Superior temporal gyrus (tissue), 1 donor: ENCODE measurements around the gene ZDHHC3.

Experiments used
- DNase-seq: peaks from one replicate; pipeline ENCODE4 v3.0.0-alpha.2; 2016; ENCODE audit errors: extremely low spot score

The ZDHHC3 gene

GRCh38 chr3:44894485-44894884 lies 81.5 kb downstream of the ZDHHC3 start:
- DNase-seq = no peak

GRCh38 chr3:44893097-44893496 lies 82.9 kb downstream of the ZDHHC3 start:
- no peak for DNase-seq

- DNase-seq = no peak
Measured at GRCh38 chr3:44892689-44893088, 83.3 kb downstream of the ZDHHC3 start.

DNA sequence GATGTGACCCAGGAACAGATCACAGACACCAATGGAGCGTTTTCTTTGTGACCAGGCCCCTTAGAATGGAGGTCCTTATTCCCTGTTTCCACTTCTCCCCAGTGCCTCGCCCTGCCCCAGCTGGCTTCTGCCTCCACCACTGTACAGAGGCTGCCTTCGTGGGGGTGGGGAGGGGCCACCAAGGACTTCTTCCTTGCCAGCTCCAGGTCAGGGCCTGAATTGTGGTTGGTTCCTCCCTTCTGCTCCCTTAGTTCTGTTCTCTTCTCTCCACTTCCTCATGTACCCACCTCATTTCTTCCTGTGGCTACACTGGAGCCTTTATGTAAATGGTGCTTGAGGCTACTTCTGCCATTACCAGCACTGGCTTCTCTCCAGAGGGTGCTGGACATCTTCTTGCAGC lies 85.1 kb downstream of the ZDHHC3 start:
- no peak for DNase-seq

GRCh38 chr3:44890258-44890657 lies 85.7 kb downstream of the ZDHHC3 start:
- DNase-seq = no peak

DNA sequence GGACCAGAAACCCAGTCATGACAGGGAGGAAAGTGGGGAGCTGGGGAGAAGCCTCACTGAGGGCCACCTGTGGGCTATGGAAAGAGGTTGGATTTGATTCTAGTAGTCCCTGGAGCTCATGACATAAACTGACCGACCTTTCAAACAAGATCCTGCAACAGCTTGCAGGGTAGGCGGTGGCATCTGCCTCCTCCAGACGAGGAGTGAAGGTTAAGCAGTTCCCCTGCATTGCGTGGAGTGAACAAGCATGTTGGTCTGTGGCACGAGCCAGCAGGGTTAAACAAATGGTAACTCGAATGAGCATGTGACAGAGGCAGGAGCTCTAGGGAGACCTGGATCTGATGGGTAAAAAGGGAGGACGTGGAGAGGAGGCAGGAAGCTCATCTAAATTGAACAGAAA lies 88.9 kb downstream of the ZDHHC3 start:
- DNase-seq = no peak

DNA sequence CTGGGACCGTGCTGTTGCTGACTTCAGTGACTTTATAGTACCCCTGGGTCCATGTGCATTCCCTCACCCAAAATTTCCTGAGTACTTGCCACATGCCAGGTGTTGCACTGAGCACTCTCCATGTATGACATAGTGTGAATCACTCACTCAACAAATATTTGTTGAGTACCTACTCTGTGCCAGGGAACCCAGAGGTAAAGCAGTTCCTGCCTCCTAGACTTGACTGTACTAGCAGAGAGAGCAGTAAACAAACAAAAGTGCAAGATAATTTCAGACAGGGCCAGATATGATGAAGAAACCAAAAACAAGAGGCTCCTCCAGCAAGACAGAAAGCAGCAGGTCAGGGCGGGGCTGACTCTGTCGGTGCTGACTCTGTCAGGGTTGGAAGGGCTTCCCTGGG lies 89.4 kb downstream of the ZDHHC3 start:
- DNase-seq = no peak

DNA sequence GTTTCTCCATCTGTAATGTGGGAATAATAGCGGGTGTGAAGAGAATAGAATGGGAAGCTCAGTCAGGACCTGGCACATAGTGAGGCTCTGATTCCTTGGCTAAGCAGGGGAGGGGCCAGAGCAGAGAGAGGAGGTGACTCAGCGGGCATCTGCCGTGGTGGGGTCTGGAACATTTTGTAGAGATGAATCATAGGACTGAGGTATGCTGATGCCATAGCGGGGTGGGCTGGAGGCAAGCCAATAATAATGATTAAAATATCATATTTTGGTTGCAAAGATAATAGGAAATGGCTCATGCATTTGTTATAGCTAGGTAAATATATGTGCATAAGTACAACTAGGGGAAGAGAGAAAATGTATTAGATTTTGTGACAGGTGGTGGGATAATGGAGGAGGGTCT lies 90.4 kb downstream of the ZDHHC3 start:
- DNase-seq = no peak

- no peak for DNase-seq
Measured at GRCh38 chr3:44883999-44884431, 92.0 kb downstream of the ZDHHC3 start.

DNA sequence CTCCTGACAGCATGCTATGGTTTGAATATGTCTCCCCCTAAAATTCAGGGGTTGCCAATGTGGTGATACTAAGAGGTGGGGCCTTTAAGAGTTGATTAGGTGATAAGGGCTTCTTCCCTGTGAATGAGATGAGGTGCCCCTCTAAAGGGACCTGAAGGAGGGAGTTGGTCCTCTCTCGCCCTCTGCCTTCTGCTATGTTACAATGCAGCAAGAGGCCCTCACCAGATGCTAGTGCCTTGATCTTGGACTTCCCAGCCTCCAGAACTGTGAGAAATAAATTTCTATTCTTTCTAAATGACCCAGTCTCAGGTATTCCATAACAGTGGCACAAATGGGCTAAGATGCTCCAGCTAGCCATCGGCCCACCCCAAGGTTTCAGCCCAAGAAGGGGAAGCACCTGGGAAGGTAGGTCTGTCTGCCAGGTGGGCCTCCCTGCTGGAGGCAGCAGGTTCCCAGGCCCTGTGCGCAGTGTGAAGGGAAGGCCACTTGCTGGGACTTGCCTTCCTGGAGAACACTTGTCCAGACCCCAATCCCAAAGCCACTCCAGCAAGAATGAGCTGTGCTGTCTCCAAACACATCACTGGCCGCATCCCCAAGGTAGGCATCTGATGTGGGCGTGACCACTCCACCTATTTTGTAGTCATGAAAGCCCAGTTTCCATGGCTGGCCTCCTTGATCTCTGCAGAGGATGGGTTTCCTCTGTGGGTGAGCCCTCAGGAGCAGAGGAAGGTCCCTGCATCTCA lies 92.6 kb downstream of the ZDHHC3 start:
- no peak for DNase-seq

DNA sequence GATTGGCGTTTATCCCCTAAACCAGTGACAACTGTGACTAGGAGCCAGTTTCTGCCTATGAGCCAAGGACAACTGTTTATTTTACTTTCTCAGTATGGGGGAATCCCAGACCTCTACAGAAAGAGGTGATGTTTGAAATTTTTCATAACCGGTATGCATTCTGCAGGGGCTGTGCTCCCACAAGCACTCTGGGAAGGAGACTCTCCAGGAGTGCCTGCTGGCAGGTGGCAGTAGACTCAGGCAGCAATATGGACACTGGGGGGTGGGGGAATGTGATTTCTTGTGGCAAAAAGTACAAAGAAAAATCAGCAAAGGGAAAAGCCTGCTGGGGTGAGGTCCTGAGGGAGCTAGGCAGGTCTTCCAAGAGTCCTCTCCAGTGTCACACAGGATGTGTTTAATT lies 95.7 kb downstream of the ZDHHC3 start:
- DNase-seq = no peak

DNA sequence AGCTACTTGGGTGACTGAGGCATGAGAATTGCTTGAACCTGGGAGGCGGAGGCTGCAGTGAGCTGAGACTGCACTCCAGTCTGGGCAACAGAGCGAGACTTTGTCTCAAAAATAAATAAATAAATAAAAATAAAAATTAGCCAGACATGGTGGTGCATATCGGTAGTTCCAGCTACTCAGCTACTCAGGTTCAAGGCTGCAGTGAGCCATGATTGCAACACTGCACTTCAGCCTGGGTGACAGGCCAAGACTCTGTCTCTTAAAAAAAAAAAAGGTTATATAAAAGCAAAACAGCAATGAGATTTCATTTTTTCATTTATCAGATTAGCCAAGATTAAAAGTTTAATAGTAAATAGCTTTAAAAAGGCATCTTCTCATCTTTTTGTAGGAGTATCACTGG lies 98.6 kb downstream of the ZDHHC3 start:
- no peak for DNase-seq

- DNase-seq = no peak
Measured at GRCh38 chr3:44875596-44875995, 100.4 kb downstream of the ZDHHC3 start.
